ENCODE measurements around the gene FAM200C.
A peak's percentile ranks its signal among the peaks of the same experiment; 100 is the strongest.

FAM200C gene

DNA sequence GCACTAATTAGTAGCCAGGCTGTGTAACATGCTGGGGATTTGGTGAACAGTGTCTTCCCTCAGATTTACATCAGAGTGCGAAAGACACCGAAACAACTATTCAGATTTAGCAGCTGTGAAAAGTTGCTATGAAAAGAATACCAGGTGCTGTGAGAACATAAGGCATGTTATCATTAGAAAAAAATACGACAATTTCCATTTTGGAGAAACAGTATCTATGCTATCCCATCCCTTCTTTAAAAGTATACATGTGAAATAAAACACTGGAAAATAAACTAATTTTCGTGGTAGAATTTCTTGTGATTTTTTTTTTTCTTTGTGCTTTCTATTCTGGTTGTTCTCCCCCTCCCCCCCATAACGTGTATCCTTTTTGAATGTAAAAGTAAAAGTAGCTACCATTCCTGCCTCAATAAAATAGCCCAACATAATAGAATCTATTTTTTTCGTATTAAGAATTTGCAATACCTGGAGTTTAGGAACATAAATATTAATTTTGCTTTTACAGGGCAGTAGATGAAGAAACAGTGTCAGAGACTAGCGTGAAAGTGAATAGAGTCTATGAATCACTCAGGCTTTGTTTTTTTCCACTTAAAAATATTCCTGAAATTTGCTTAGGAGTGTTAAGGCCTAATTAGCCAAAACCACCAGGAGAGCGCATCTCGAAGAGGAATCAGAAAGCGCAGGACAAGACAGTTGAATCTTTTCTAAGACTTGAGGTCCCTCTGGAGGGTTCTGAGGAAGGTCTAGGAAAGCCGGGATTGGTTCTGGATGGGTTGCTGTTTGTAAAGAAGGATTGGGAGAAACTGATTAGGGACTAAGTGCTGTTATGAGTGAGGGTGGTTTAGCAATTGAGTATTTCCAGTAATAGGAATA, 19.8 kb upstream of the FAM200C start:
- no peak for DNase-seq (ENCODE audit: low spot score)

DNA sequence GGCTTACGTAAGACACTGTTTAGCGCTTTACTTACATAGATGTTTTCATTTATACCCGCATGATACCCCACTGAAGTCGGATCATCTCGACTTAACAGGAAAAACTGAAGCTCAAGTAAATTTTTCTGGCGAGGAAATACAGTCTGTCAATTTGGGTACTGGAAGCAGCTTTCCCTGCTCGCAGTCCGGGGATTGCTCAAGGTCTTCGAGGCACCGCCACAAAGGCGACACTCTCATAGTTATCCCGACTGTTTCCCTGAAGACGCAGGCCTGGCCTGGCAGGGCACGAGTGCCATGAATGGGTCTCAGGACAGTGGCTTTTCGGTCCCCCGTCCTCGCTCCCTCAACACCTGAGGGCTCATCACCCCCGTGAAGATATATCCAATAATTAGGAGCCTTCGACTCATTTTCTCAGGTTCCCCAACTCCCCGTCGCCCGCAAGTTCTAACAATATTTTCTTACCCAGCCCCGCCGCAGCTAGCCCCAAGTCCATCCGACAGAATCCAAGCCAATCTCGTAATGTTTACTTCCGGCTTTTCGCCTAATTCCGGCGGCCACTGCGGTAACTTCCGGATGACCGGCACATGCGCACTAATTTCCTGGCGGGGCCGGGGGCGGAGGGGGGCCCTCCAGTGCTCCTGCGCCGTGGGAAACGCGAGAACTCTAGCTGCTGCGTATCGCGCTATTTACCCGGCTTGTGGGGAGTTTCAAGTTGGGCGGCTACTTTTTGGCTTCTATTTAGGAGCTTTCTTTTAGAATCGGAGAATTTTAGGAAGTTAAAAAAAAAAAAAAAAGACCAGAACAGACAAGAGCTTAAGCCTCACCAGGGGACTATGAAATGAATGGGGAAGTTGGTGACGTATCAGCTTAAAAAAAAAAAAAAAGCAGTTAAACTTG, 19.0 kb upstream of the FAM200C start, which contains the start of gene SLU7:
Gene SLU7 (minus strand): TSS at position 521 of the 897 bp plus-strand sequence. CDS start 3,787 bp downstream, outside the sequence.
- DNase-seq (ENCODE audit: low spot score), result peak; percentile 89

DNA sequence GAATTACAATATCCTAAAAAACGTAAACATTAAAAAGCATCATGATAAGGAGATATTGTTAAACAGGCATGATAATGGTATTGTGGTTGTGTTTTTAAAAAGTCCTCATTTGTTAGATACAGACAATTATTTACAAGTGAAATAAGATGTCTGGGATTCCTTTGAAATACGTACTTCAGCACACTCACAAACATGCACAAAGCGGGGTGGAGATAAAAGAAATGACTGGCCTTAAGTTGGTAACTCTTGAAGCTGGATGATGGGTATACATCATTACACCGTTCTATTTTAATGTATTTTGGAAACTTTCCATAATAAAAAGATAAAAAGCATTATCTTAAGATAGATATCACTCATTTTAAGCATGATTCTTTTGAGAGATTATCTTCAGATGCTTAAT, 1.0 kb downstream of the FAM200C start:
- DNase-seq (ENCODE audit: low spot score), result no peak

DNA sequence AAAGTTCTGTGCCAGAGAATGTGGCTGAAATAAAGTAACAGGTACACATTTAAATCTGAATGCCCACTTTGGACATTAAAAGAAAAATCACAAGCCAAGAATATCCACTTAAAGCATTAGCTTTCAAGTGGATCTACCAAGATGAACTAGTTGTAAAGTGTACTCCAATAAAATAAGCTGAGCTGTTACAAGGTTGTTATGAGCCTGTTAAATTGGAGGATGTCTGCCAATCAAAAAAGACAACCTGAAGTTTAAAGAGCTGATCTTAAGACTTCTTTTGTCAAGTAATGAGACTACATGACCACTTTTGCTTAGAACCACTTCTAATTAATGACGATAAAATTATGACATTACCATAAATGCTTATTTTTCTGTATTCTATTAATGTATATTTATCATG, 2.4 kb downstream of the FAM200C start:
- DNase-seq (ENCODE audit: low spot score), result no peak

DNA sequence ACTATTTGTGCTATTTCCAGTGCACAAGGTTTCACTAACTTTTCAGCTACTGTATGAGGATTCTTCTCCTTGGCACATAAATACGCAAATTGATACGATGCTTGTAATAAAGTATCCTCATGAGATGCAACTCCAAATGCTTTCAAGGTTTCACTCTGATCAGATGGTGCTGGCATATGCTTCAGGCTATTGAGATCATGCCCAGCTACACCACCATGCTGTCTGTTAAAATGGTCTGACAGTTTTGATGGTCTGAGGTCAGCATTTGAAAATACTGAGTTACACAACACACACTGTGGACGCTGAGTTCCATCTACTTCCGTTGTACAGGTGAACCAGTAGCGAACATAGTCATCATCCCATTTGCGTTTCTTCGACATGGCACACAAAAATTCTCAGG, 4.7 kb downstream of the FAM200C start:
- no peak for DNase-seq (ENCODE audit: low spot score)

DNA sequence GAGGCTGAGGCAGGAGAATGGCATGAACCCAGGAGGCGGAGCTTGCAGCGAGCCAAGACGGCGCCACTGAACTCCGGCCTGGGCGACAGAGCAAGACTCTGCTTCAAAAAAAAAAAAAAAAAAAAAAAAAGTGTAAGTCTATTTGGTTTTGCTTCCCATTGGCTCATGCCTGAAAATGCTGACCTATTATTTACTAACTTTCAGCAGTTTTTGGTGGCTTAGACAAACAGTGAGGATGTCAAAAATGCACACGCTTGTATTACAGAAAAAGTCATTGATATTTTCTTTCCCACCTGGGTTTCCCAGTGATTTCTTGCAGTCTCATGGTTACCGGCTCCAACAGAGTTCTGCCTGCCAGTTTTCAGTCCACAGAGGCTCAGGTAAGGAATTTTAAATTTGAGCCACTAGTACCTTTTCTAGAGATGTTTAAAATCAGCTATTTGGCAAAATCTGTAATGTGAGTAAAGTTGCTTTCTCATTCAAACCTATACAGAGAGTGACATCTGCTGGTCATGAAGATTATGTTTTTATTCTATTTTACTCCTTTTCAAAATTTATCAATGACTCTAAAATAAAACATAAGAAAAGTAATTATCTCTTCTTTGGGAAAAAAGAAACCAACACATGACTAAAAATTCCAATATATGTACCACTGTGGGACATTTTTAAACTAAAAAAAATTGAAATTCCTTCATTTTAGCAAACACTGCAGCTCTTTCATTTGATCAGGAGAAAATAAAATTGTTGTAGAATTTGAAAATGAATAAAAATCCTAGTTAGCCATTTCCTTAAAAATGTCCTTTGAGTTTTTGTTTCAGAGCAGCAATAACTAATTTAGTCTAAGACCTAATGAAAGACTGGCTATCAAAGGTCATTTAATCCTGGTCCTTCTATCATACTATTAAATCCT, 8.8 kb downstream of the FAM200C start:
- no peak for DNase-seq (ENCODE audit: low spot score)

DNA sequence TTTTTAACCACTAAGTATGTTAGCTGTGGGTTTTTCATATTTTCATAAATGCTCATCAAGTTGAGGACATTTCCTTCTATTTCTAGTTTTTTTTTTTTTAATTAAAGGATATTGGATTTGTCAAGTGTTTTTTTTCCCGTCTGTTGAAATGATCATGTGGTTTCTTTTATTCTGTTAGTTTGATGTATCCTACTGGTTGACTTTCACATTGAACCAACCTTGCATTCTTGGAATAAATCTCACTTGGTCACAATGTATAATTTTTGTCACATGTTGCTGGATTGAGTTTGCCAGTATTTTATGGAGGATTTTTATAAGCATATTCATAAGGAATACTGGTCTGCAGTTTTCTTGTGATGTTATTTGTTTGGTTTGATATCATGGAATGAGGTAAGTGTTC, 12.4 kb downstream of the FAM200C start:
- no peak for DNase-seq (ENCODE audit: low spot score)

DNA sequence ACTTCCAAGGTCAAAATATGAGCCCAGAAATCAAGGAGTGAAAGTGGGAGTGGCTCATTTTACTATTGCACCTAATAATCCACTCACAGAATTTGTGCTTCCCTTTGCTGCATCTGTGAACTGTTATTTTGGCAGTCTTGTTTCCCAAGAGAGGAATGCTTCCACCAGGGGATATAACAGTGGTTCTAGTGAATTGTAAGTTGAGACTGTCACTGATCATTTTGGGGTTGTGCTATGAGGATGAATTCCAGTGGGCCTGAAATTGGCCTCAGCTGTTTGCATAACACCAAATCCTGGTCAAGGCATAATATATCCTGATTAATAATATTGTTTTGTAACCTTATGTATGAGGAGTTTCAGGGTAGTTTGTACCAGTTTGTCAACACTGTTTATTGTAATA, 14.4 kb downstream of the FAM200C start:
- no peak for DNase-seq (ENCODE audit: low spot score)

DNA sequence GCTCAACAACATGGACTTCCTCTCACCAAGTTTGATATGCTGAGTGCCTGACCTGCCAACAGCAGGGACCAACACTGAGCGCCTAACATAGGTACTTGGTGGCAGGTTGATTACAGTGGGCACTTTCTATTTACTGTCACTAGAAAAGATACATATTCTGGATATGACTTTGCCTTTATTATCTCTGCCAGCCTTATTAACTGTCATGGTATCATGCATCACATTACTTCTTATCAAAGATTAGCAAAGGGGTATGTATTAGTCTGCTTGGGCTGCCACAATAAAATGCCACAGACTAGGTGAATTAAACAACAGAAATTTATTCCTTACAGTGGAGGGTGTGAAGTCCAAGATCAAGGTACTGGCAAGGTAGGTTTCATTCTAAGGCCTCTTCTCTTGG, 15.2 kb downstream of the FAM200C start:
- DNase-seq (ENCODE audit: low spot score), result no peak

DNA sequence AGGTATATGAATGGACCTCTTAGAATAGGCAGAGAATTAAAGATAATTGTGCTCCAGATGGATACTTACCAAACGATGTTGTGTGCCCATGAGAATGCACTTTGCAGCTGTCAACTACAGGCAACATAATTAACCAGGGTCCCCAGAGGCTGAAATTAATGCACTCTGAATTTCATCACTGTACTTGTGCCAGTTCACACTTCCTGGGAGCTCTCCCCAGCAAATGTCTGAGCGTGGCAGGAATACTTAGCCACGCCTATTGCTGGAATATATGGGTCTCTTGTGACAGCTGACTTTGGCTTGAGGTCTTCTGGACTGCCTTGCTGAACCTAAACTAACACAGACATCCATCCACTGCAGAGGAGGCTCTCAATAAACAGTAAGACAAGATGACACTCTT, 17.5 kb downstream of the FAM200C start:
- DNase-seq (ENCODE audit: low spot score), result no peak

DNA sequence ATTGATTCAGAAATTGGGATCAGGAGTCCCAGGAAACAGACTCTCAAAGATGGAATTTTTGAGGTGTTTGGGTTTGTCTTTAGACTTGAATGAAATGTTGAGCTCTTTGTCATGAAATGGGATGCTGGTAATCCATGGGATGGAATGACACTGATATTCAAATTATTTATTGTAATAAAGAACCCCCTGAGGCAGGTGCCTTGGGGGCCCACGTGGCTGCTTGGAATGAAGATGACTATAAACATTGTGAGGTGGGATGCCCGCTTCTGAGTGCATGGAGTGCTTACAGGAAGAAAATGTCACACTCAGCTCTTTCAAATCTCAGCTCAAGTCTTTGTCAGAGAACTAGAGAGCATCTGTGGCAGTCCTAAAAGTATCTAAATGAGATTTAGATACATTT, 19.8 kb downstream of the FAM200C start:
- no peak for DNase-seq (ENCODE audit: low spot score)

DNA sequence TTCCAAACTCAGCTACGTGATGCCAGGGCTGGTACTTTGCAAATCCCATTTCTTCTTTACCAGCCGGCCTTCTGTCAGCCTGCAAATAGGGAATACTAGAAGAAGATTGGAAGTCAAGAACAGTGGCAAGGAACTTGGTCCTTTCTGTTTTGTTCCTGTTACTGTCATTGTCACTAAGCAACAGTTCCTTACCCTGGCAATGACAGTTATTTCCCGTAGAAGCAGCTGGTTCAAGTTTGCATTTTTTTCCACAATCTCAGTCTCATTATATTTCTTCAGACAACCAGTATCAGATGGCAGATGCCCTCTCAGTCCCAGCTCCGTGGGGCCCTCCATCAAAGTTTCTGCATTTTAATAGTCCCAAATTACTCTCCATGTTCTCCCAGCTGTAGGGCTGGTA, 20.3 kb downstream of the FAM200C start:
- no peak for DNase-seq (ENCODE audit: low spot score)

DNA sequence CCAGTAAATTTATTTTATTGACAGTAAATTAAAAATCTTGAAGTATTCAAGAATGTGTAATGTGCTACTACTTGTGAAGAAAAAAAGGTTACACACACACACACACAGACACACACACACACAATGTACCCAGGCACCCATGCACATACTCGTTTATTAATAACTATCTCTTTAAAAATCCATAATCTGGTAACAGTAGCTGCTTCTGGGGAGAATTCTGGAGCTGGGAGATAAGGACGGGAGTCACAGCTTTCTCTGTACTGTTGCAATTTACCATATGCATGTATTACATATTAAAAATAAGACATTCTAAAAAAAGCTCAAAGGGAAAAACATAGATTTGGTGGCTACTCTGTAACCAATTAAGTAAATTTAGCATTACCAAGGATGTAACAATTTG, 21.5 kb downstream of the FAM200C start:
- no peak for DNase-seq (ENCODE audit: low spot score)

DNA sequence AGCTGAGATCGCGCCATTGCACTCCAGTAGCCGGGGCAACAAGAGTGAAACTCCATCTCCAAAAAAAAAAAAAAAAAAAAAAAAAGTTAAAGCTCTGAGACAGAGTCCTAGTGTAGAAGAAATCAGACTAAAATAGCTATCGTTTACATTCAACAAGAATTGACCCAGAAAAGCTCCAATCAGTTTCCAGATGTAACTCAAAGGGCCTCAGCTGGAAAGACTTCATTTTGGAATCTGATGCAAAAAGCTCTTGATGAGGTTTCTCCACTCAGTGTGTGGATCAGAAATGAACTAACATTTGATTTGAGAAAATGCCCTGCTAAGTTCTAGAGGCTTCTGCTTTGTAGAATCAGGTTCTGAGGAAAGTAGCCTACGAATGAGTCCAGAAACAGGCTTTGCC, 22.2 kb downstream of the FAM200C start:
- no peak for DNase-seq (ENCODE audit: low spot score)

DNA sequence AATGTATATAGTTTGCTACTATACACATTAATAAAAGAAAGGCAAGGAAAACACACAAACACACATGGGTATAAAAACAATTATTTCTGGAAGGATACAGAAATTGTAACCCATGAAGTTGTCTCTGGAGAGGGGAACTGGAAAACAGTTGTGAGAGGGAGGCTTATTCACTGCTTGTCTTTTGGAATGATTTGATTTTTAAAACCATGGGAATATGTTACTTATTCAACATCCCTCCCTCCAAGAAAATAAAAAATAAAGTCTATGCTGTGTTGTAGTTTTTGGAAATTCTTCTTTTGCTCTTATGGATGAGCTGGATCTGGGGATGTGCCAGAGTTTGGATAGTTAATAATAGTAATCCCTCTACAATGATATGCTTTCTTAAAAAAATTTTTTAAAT, 23.4 kb downstream of the FAM200C start:
- no peak for DNase-seq (ENCODE audit: low spot score)

DNA sequence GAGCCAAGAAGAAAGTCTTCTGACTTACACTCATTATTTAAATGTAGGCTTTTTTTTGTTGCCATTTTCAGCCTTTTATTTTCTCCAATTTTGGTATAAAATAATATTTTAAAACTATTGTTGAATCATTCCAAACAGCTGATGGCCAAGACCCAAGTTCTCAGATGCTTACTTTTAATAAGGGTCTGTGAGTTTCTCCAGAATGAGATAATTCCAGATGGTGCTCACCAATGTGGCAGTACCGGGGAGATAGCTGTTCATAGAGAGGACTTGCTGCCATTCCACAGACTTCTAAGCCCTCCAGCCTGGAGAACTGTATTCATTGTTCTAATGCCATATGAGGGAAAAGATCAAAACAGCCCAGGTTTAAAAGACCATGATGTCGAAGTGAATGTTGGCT, 24.2 kb downstream of the FAM200C start:
- no peak for DNase-seq (ENCODE audit: low spot score)

DNA sequence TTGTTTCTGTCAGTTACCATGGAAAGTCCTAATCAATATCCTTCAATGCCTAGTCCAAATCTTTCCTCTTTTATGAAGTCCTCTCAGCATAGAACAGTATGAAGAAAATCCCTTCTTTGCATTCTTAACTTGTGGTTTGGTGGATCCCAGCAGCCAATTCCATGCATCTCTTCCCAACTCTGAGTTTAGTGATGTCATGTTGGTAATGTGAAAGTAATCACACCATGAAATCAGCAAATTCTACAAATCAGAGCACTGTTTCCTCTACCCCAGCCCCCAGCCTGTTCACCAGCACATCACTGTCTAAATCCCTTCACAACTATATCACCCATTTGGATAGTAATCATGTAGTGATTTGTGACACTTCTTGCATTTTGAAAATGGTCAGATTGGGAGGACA, 24.7 kb downstream of the FAM200C start:
- DNase-seq (ENCODE audit: low spot score), result no peak

DNA sequence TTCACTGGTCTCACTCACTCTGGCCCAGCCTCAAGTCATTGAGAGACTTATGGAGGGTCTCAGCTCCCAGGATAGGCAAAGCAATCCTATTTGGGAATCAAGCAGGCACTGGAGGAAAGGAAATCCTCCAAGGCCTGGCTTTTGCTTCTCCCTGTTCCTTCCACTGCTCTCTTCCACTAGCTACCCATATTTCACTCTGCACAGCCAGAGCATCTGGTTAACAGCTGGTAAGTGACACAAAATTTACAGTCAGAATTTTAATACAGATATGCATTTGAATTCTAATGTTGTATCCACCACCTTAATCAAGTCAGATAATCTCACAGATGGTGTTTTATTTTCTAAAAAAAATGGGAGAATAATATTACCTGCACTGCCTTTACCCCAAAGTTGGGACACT, 28.6 kb downstream of the FAM200C start:
- no peak for DNase-seq (ENCODE audit: low spot score)

DNA sequence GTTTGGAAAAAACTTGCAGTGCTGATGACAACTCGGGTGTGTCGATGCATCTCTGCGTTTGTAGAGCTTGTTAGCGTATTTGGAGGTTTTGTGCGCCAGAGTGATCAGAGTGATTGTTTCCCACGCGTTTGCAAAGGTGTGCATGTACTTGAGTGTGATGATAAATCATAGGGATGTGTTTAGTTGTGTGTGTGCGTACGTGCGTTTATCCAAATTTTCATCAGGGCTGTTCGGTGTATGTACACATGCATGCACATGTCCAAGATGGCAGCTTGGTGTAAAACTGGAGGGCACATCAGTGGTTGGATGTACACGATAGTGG, 29.2 kb downstream of the FAM200C start:
- no peak for DNase-seq (ENCODE audit: low spot score)

DNA sequence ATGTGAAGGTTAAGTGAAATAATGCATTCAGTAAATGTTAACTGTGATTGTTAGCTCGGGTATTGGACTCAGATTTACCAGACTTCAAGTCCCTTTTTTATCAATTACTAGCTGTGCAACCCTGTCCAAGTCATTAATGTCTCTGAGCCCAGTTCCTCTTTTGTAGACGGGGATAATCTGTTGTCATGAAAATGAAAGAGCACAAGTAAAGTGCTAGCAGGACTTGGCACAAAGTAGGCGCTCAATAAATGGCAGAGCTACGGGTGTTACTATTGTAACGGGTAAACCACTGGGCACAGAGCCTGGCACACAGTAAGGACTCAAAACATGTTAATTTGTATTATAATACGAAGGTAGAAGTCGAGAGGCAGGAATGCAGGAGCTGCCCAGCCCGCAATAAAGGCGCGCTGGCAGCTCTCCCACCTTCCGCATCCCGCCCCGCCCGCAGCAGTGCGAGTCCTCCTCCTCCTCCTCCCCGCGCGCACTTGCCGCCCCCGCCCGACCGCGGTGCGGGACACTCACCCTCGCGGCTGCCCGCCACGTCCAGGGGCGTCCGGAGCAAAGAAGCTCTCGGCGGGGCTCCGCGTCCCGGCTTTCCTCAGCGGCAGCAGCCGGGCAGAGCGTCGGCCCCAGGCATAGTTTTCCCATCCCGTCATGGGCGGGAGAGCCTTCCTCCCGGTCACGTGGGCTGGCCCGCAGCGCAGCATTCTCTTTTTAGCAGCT, 29.7 kb downstream of the FAM200C start, which contains the start of gene C1QTNF2:
Gene C1QTNF2 (minus strand): TSS at position 637 of the 723 bp plus-strand sequence. CDS start 15,615 bp downstream, outside the sequence.
- peak; percentile 79 for DNase-seq (ENCODE audit: low spot score)

DNA sequence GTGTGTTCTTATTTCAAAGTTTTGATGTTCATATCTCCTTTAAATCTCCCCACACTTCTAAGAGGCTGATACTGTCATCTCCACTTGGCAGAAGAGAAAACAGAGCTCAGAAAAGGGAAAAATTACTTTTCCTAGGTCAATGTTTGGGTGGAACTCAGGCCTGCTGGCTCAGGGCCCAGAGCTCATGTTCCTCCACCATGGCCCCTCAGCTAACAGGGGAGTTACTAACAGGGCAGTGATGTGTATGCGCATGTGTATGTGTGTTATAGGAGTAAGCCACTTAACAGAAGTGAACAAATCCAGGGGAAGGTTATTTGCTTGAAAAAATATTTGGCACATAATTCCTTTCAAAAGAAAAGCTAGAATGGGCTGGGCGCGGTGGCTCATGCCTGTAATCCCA, 32.0 kb downstream of the FAM200C start:
- DNase-seq (ENCODE audit: low spot score), result no peak
